DLD1 (cell line): ENCODE data around the gene MKS1.

ENCODE experiments used
- in situ Hi-C: cut with HindIII; loops from 2 replicates; pipeline ENCODE4 v1.10.0; 2017; ENCODE audit warnings: low sequenced_read_pairs

MKS1 gene

GRCh38 chr17:58219007-58219788, at the start of gene MKS1:
MKS1 (minus strand) TSS chr17:58219255; CDS start chr17:58219230, 25 bp downstream.
- in situ Hi-C loops = no loop called here

GRCh38 chr17:58268326-58268725, 49.3 kb upstream of the MKS1 start:
- in situ Hi-C loops = no loop called here

DNA sequence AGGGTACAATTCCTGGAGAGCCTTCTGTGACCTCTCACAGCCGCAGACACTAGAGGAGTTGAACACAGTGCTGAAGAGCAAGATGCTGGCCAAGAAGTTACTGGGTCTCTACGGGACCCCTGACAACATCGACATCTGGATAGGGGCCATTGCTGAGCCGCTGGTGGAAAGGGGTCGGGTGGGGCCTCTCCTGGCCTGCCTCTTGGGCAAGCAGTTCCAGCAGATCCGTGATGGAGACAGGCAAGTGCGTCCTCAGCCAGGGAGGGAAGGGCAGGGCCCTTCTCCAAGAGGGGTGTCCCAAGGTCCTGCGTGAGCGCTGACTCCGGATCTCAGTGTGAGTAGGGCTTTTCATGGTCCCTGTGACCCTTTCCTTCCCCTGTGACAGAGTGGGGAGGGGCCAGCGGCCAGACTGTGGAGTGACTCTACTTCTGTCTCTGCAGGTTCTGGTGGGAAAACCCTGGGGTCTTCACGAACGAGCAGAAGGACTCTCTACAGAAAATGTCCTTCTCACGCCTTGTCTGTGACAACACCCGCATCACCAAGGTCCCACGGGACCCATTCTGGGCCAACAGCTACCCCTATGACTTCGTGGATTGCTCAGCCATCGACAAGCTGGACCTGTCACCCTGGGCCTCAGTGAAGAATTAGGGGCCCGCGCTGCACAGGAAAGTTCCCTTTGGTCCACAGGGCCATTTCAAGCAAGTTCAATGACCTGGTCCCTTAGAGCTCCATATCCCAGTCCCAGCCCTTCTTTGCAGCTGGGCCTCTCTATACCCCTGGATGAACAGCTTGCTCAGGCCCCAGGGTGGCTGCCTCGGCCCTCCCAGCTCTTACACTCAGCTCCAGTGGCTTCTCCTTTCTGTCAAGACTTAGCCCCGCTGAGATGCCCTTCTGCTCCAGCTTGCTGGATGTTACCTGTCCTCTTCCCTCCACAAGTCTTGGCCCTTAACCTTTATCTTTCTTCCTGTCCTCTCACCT, 48.6 kb upstream of the MKS1 start:
- in situ Hi-C loops = no loop called here

GRCh38 chr17:58265902-58266875, 47.1 kb upstream of the MKS1 start:
- in situ Hi-C loops = no loop called here

GRCh38 chr17:58265271-58265670, 46.2 kb upstream of the MKS1 start:
- in situ Hi-C loops = no loop called here

DNA sequence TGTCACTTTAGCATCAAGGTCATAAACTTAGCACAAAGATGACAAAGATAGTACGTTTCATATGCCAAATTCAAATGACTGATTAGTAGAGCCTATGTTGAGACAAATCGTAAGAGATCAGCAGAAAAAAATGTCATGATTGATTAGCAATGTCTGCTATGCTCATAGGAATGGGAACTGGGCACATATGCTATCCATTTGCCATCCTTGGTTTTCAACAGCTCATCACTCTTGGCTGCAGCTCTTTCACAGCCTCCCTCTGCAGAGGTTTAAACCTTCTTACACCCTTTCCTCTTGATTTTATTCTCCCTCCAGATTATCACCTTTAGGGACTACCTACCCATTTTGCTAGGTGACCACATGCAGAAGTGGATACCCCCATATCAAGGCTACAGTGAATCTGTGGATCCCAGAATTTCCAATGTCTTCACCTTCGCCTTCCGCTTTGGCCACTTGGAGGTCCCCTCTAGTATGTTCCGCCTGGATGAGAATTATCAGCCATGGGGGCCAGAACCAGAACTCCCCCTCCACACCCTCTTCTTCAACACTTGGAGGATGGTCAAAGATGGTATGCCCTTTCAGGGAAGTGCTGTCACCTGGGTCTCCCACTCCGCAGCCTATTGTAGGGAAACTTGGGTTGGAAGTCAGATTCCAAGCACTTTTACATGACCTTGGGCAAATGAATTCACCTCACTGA, 45.5 kb upstream of the MKS1 start:
- in situ Hi-C loops = no loop called here

DNA sequence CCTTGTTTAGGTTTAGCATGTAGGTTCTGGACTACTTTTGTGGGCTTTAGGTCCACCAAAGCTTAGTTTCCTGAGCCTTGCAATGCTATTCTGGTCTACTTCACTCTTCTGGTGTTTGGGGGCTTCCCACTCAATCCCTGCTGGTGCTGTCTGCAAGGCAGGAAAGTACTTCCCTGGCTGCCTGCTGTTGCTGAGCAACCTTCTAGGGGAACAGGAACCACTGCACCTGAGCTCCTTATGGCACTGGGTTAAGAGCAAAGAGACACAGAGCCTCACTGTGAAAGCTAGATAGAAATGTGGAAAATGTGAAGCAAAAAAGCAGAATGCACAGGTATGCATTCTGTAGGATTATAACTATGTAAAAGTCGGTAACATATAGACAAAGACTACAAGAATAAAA, 44.7 kb upstream of the MKS1 start:
- in situ Hi-C loops = no loop called here

DNA sequence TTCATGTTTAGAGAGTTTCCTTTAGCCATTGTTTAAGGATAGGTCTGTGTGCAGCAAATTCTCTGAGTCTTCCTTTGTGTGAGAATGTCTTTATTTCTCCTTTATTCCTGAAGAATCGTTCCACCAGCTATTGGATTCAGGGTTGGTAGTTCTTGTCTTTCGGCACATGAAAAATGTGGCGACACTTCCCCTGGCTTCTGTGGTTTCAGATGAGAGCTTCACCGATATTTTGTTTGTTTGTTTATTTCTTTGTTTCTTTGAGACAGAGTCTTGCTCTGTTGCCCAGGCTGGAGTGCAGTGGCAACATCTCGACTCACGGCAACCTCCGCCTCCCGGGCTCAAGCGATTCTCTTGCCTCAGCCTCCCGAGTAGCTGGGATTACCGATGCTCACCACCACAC, 43.1 kb upstream of the MKS1 start:
- in situ Hi-C loops = no loop called here

DNA sequence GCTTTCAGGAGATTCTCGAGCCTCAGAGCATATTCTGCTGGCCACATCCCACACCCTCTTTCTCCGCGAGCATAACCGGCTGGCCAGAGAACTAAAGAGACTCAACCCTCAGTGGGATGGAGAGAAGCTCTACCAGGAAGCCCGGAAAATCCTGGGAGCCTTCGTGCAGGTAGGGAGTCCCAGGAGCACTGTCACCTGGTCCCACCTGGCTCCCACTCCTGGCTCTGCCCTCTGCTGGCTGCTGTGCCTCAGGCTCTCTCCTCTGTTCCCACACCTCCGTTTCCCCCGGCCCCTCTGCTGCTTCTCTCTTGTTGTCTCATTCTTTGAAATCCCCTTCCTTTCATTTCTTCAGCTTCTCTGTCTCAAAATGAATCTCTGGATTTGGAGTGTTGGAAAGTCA, 35.7 kb upstream of the MKS1 start:
- in situ Hi-C loops = no loop called here

DNA sequence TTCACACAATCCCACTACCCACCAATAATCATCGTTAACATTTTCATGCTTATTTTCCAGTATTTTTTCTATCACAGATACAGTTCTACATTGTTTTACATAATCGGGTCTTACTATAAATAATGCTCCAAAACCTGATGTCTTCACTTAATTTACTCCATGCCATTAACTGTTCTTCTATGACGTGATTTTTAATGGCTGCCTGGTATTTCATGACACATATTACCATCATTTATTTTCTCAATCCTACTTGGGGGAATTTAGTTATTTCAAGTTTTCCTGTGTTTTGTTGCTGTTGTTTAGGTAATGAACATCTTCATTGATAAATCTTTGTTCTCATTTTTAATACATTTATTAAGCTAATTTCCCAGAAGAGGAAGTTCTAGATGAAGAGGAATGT, 34.0 kb upstream of the MKS1 start:
- in situ Hi-C loops = no loop called here

- in situ Hi-C loops = no loop called here
Measured at GRCh38 chr17:58252141-58252540, 33.1 kb upstream of the MKS1 start.

DNA sequence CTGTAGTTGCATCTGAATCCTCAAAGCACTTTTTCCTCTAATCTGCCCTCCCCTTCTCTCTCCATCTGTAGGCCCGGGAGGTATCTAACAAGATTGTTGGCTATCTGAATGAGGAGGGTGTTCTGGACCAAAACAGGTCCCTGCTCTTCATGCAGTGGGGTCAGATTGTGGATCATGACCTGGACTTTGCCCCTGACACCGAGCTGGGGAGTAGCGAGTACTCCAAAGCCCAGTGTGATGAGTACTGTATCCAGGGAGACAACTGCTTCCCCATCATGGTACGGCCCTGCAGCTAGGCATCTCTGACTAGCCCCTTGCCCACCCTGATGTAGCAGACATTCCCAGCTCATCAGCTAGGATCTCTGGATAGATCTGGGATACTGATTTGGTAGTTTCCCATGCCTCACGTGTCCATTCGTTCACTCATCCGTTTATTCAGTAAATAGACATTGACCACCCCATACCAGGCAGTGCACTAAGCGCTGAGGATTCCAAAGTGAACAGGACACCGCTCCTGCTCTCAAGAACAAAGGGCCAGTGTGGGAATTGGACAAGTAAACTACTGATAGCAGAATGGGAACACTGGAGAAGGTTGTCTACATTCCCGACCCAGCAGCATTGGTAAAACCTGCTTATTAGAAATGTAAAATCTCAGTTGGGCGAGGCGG, 31.4 kb upstream of the MKS1 start:
- in situ Hi-C loops = no loop called here

DNA sequence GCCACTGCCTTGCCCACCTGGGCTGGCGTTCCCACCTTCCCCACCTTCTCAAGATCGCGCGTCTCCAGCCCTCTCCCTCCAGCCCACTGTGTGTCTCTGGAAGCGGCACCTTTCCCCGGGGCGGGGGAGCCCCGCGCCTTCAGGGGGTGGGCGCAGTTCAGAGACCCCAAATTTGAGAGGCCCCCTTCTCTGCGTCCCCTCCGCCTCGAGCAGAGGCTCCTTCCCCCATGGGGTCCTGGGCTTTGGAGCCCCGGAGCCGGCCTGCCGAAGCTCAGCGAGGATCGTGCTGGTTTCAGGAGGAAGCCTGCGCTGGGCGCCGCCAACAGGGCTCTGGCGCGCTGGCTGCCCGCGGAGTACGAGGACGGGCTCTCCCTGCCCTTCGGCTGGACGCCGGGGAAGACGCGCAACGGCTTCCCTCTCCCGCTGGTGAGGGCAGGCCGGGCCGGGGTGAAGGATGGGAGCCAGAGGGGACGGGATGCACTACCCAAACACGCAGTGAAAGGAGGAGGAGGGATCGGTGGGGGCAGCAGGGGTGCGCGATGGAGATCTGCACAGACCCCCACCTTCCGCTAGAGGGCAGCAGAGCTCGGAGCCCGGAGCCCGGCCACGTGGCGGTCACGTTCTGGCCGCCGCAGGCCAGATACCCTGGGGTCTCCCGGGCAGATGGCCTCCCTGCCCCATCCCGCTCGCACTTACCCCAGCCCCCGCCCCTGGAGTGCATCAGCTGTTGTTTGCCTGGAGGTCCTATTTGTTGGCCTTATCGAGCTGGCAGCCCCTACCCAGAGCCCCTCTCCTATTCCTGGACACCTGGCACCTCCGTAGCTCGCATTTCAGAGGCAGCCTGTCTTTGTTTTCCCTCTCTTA, 30.4 kb upstream of the MKS1 start:
- in situ Hi-C loops = no loop called here

- in situ Hi-C loops = no loop called here
Measured at GRCh38 chr17:58248955-58249269, 29.9 kb upstream of the MKS1 start.

- in situ Hi-C loops = no loop called here
Measured at GRCh38 chr17:58247511-58248363, 28.7 kb upstream of the MKS1 start.

GRCh38 chr17:58246781-58247180, 27.7 kb upstream of the MKS1 start:
- in situ Hi-C loops = no loop called here

GRCh38 chr17:58246104-58246740, 27.2 kb upstream of the MKS1 start:
- in situ Hi-C loops = no loop called here
